Right lobe of liver (tissue), 6 donors: ENCODE measurements around the gene RYR3. TPM values are rescaled to one million over a fixed set of nuclear protein-coding genes. Genes with fewer than 3 reads are reported as not detected.

ENCODE experiments used
- ATAC-seq, 4 donors: fragments of 200-7000 bp; cut with Tn5 transposase; one replicate each; pipeline ENCODE4 v1.9.1; 2020; ENCODE audit warnings: mild to moderate bottlenecking in 4 of 4, moderate library complexity in 4 of 4
- DNase-seq, 3 donors: peaks; one replicate each; pipeline ENCODE4 v3.0.0-alpha.2; 2020
- H3K27ac ChIP-seq, 3 donors: fragments of 200-600 bp; one replicate each; pipeline ENCODE4 v1.8.0; 2022
- H3K27me3 ChIP-seq, 2 donors: fragments of 200-600 bp; one replicate each; pipeline ENCODE4 v1.8.0; 2022
- H3K36me3 ChIP-seq, 4 donors: fragments of 200-600 bp; sonication (generic) in 1 of 4; one replicate each; pipeline versions ENCODE4 v1.5.1 to v1.8.0; 2017 to 2022; ENCODE audit warnings: control low read depth in 1 of 4
- H3K4me1 ChIP-seq, 4 donors: fragments of 200-600 bp; sonication (generic) in 1 of 4; one replicate each; pipeline versions ENCODE4 v1.5.1 to v1.8.0; 2017 to 2022; ENCODE audit warnings: control low read depth in 1 of 4
- H3K4me3 ChIP-seq, 3 donors: fragments of 200-600 bp; one replicate each; pipeline ENCODE4 v1.8.0; 2022
- H3K9me3 ChIP-seq, 4 donors: fragments of 200-600 bp; sonication (generic) in 1 of 4; one replicate each; pipeline versions ENCODE4 v1.5.1 to v1.8.0; 2017 to 2022; ENCODE audit warnings: control low read depth in 1 of 4
- CTCF ChIP-seq, 4 donors: fragments of 200-600 bp in 3 of 4; fragments of 450-650 bp in 1 of 4; IDR thresholded peaks; one replicate each; pipeline versions ENCODE4 v1.5.1 to v1.8.0; 2016 to 2022; ENCODE audit warnings: antibody characterized with exemption in 4 of 4, mild to moderate bottlenecking in 2 of 4
- POLR2A ChIP-seq: fragments of 450-650 bp; IDR thresholded peaks from one replicate; pipeline ENCODE4 v1.6.1; 2017; ENCODE audit warnings: antibody characterized with exemption, mild to moderate bottlenecking
- WGBS: methylation state at CpG from one replicate; pipeline ENCODE4 v1.1.6; 2018; ENCODE audit warnings: low coverage, low lambda C conversion rate; ENCODE audit not compliant: insufficient coverage; ENCODE audit errors: missing lambda C conversion rate; 5-methylcytosine and 5-hydroxymethylcytosine counted together
- intact Hi-C, 2 donors: fragments of 100-400 bp; cut with DNase I; formaldehyde crosslinking; loops; one replicate each; pipeline versions ENCODE4 v1.11.2 to v1.14.1; 2022
- total RNA-seq, 6 experiments: library from RNA; depleted of rRNA in 2 of 6; stranded (reverse); fragments of >200 nt in 2 of 6; fragmentation: NEBNext Ultra II Directional in 3 of 6; extraction: Animal tissue kit (Norgen Biotek cat#: 25700) in 3 of 6; gene quantifications; one replicate each; pipeline versions ENCODE4 v1.1.0 to v1.2.4, GENCODE V29; 2016 to 2023
- donor health status: DM: no; HTN: yes; CAD: no.
- donor health status: DM: no; HTN: no; CAD: no.
- donor health status: DM: no; HTN: no; CAD: no.
- donor health status: DM: no; HTN: yes; CAD: no.
- donor health status: DM: no; HTN: yes; CAD: no.

The RYR3 gene
- total RNA-seq, 6 experiments from 2014 or later: under 0.01 to 0.31 (median 0.05) TPM; not detected in 3

GRCh38 chr15:33375236-33375635, 64.5 kb downstream of the RYR3 start:
- no peaks in the 10 kb centered on the region for H3K9me3 ChIP-seq
- no peaks in the 10 kb centered on the region for H3K36me3 ChIP-seq
- no peak for ATAC-seq
- no peaks in the 10 kb centered on the region for H3K27me3 ChIP-seq
- 34% methylated on average over 5 of the region's 5 CpGs for WGBS
- H3K27ac ChIP-seq: no peak overlapping the region
- no peak for TF ChIP-seq POLR2A
- TF ChIP-seq CTCF (IDR thresholded peaks at IDR 0.05): no peak
- intact Hi-C loops: no loop called here
- H3K4me1 ChIP-seq: no peaks in the 10 kb centered on the region
- no peak overlapping the region for H3K4me3 ChIP-seq
- no peak for DNase-seq

- WGBS: 73% methylated on average over 4 of the region's 4 CpGs
- intact Hi-C loops: no loop called here
- Histone ChIP-seq H3K27me3 (no peaks in the 10 kb centered on the region), H3K27ac (no peak overlapping the region), H3K36me3 (no peaks in the 10 kb centered on the region), H3K4me3 (no peak overlapping the region), H3K9me3 (no peaks in the 10 kb centered on the region), H3K4me1 (no peaks in the 10 kb centered on the region)
- ATAC-seq: no peak
- no peak for DNase-seq
- TF ChIP-seq POLR2A (no peak), CTCF (IDR thresholded peaks at IDR 0.05) (no peak)
These were observed 66.4 kb downstream of the RYR3 start for GRCh38 chr15:33377204-33377603.

GRCh38 chr15:33378866-33379480, 68.2 kb downstream of the RYR3 start:
- Histone ChIP-seq H3K4me3 (no peak overlapping the region), H3K36me3 (no peaks in the 10 kb centered on the region), H3K27ac (no peak overlapping the region), H3K27me3 (no peaks in the 10 kb centered on the region), H3K9me3 (no peaks in the 10 kb centered on the region), H3K4me1 (no peaks in the 10 kb centered on the region)
- WGBS: 29% methylated on average over 2 of the region's 2 CpGs
- no peak for TF ChIP-seq CTCF (IDR thresholded peaks at IDR 0.05)
- no peak for TF ChIP-seq POLR2A
- intact Hi-C loops: no loop called here
- ATAC-seq: no peak
- DNase-seq: no peak

DNA sequence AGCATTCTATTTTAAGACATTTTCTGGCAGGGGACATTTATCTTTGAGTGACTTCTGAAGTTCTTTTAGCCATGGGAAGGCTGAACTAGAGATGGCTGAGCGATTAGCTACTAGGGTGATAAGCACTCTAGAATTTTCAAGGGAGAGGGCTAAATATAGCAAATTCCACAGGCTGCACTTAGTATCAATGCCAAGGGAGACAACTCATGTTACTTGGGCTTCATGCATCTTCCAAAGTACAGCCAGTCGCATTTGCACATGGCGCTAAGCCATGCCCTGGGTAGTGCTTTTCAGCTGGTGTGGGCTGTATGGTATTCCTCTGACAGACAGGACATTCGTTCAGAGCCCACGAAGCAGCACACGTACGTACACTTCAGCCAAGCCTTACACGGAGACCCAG, 69.6 kb downstream of the RYR3 start:
- Histone ChIP-seq H3K4me3 (no peak overlapping the region), H3K36me3 (no peaks in the 10 kb centered on the region), H3K4me1 (no peaks in the 10 kb centered on the region), H3K27me3 (no peaks in the 10 kb centered on the region), H3K9me3 (no peaks in the 10 kb centered on the region), H3K27ac (no peak overlapping the region)
- ATAC-seq (no peak), DNase-seq (no peak)
- no peak for TF ChIP-seq POLR2A
- TF ChIP-seq CTCF (IDR thresholded peaks at IDR 0.05): no peak
- intact Hi-C loops: no loop called here
- WGBS: 36% methylated on average over 2 of the region's 8 CpGs

GRCh38 chr15:33382491-33382890, 71.7 kb downstream of the RYR3 start:
- H3K4me1 ChIP-seq: no peaks in the 10 kb centered on the region
- no peak for DNase-seq
- no peaks in the 10 kb centered on the region for H3K27me3 ChIP-seq
- H3K27ac ChIP-seq: no peak overlapping the region
- H3K9me3 ChIP-seq: no peaks in the 10 kb centered on the region
- no peak overlapping the region for H3K4me3 ChIP-seq
- H3K36me3 ChIP-seq: no peaks in the 10 kb centered on the region
- ATAC-seq: no peak
- intact Hi-C loops: no loop called here
- TF ChIP-seq CTCF (IDR thresholded peaks at IDR 0.05) (no peak), POLR2A (no peak)
- WGBS: 59% methylated on average over 3 of the region's 3 CpGs
